SU-DHL-6 (cell line): ENCODE data around the gene ILF2.
"Not testable (repeated sequence)": the region's sequence is repeated elsewhere in the genome, so short reads cannot be mapped to it uniquely, and the experiment has no call there.

ENCODE experiments used
- EZH2phosphoT487 ChIP-seq: fragments of 200-600 bp; sonication (generic), shearing (Covaris generic); conservative IDR thresholded peaks from 2 replicates; pipeline ENCODE4 v1.6.1; 2018; ENCODE audit warnings: mild to moderate bottlenecking, antibody characterized with exemption, low read length, moderate library complexity, mixed read lengths
- TF ChIP-seq, protein P1 (sequence below): fragments of 200-600 bp; sonication (generic); IDR thresholded peaks from one replicate; pipeline ENCODE4 v1.5.1; 2017; ENCODE audit warnings: antibody characterized with exemption, mild to moderate bottlenecking, low read length, moderate library complexity; ENCODE audit not compliant: insufficient read depth, poor library complexity, severe bottlenecking

DNA sequence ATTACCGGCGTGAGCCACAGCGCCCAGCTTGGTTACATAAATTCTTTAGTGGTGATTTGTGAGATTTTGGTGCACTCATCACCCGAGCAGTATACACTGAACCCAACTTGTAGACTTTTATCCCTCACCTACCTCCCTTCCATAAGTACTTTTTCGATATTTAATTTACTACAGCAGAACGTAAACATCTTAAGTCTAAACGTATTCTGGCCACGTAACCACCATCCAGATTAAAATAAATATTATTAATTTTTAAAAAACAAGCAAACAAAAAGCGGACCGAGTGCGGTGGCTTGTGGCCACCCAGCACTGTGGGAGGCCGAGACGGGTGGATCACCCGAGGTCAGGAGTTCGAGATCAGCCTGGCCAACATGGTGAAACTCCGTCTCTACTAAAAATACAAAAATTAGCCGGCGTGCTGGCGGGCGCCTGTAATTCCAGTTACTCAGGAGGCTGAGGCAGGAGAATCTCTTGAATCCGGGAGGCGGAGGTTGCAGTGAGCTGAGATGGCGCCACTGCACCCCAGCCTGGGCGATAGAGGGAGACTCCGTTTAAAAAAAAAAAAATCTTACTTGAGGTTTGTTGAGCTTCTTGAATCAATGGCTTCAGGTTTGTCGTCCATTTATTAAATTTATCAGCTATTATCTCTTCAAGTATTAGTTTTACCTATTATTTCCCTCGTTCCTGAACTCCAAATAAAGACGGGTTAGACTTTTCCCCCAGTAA, 998 bp upstream of the ILF2 start:
- TF ChIP-seq, protein P1, sequence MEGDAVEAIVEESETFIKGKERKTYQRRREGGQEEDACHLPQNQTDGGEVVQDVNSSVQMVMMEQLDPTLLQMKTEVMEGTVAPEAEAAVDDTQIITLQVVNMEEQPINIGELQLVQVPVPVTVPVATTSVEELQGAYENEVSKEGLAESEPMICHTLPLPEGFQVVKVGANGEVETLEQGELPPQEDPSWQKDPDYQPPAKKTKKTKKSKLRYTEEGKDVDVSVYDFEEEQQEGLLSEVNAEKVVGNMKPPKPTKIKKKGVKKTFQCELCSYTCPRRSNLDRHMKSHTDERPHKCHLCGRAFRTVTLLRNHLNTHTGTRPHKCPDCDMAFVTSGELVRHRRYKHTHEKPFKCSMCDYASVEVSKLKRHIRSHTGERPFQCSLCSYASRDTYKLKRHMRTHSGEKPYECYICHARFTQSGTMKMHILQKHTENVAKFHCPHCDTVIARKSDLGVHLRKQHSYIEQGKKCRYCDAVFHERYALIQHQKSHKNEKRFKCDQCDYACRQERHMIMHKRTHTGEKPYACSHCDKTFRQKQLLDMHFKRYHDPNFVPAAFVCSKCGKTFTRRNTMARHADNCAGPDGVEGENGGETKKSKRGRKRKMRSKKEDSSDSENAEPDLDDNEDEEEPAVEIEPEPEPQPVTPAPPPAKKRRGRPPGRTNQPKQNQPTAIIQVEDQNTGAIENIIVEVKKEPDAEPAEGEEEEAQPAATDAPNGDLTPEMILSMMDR = not testable (repeated sequence)
- TF ChIP-seq EZH2phosphoT487 = not testable (repeated sequence)
